GM12874 (cell line): ENCODE data around the gene PRKCB.

Experiments
- CTCF ChIP-seq: IDR thresholded peaks from 2 replicates; pipeline ENCODE4 v1.5.1; 2011; ENCODE audit warnings: low read depth, mild to moderate bottlenecking, control low read depth, low read length, moderate library complexity; ENCODE audit not compliant: insufficient read depth

The PRKCB gene

DNA sequence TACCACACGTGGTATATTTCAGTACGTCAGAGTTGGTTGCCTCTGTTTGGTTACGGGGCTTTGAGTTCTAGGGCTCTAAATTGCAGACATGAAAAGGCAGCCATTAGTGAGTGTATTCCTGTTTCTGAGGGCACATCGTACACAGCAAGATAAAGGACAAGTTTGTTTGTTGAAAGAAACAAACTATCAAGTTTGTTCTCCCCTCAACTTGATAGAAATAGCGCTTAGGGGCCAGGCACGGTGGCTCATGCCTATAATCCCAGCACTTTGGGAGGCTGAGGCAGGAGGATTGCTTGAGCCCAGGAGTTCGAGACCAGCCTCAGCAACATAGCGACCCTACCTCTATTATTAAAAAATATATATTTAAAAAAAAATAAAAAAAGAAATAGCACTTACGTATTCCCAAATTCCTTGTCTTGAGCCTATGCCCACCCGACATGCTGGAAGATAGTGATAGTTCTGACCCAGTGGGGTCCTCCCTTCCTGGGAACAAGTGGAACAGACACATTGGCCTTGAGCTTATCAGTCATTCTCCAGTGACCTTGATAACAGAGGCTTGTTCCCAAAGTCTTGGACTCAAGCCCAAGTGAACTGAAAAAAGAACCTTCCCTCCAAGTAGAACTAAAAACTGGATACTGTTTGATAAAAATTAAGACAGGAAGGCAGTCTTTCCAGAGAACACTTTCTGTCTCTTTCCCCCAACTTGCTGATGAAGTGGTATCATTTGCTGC, 280.4 kb downstream of the PRKCB start:
- no peak for TF ChIP-seq CTCF

- no peak for TF ChIP-seq CTCF
Observed at GRCh38 chr16:24116989-24117388, 281.2 kb downstream of the PRKCB start.

DNA sequence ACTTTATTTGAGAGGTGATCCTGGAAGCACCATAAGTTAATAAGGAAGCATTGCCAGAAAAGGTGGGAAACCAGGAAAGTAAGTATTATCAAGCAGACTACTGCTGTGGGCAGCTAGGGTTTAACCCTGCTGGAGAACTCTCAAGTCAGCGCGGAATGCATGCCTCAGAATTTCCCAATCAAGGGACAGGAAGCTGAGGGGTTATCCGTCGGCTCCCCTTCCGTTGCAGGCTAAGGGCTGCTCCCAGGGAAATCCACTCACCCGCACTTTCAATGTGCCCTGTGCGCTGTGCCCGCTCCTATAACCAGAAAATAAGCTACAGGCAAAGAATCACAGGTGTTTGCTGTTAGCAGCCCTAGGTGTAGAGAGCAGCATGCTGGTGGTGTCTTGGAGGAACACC, 281.9 kb downstream of the PRKCB start:
- TF ChIP-seq CTCF: no peak

GRCh38 chr16:24118126-24118821, 282.5 kb downstream of the PRKCB start:
- no peak for TF ChIP-seq CTCF

GRCh38 chr16:24119807-24120206, 284.0 kb downstream of the PRKCB start:
- no peak for TF ChIP-seq CTCF

GRCh38 chr16:24123275-24123674, 287.5 kb downstream of the PRKCB start:
- TF ChIP-seq CTCF: no peak

GRCh38 chr16:24124291-24124690, 288.5 kb downstream of the PRKCB start:
- no peak for TF ChIP-seq CTCF
